Mesenteric fat pad (tissue), 1 donor: ENCODE measurements around the gene VPS13D. TPM values are rescaled to one million over a fixed set of nuclear protein-coding genes. Genes with fewer than 3 reads are reported as not detected.
"Not testable (repeated sequence)": the region's sequence is repeated elsewhere in the genome, so short reads cannot be mapped to it uniquely, and the experiment has no call there.

Experiments used
- DNase-seq: peaks from one replicate; pipeline ENCODE4 v3.0.0-alpha.2; 2020; ENCODE audit warnings: low spot score
- total RNA-seq: library from RNA; stranded (reverse); fragmentation: NEBNext Ultra II Directional; extraction: Animal tissue kit (Norgen Biotek cat#: 25700); gene quantifications from one replicate; pipeline ENCODE4 v1.2.1, GENCODE V29; 2021
- donor health status: DM: yes; HTN: yes; CAD: no.

The VPS13D gene
- total RNA-seq, 1 donor from 2014 or later: 143 TPM

DNA sequence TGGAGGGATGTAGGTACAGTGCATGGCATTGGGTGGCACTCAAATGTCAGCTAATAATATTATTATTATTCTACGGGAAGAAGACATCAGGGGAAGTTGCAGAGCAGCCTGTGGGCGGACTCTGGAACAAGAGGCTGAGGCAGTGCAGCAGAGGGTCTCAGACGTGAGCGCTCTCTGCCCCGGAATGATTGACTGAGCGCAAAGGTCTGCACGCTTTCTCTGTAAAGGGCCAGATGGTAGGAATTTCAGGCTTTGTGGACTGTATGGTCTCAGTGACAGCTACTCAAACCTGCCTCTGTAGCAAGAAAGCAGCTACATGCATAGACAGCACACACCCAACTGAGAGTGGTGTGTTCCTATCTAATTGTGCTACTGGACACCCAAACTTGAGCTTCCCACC lies 29.6 kb upstream of the VPS13D start:
- no peak for DNase-seq

DNA sequence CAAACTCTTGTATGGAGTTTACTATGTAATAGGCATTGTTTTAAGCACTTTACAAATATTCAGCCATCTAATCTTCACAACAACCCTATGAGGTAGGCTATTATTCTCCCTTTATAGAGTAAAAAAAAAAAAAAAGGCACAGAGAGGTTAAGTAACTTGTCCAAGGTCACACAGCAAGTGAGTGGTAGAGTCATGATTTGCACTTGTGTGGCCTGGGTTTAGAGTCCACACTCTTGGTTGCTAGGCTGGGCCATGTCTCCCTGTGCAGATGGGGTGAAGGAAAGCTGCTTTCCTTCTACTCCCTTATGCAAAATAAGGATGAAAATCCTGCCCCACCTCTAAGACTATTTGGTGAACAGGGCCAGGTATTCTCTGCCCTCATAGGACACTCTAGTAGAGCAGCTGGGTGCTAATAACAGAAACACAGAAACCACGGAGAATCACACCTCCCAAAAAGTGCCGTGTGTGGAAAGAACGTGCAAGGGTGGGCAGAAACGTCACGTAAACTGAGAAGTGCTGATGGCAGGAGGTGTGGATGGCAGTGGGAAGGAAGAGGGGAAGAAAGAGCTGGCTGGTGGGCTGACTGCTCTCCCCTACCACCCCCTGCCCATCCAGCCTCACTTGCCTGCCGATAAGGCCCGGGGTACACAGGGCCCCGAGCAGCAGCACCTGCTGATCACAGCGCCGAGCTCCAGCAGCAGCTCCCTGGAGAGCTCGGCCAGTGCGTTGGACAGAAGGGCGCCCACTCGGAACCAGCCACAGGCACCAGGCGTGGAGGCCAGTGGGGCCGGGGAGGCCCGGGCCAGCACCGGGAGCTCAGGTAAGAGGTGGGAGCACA lies 28.3 kb upstream of the VPS13D start:
- no peak for DNase-seq

DNA sequence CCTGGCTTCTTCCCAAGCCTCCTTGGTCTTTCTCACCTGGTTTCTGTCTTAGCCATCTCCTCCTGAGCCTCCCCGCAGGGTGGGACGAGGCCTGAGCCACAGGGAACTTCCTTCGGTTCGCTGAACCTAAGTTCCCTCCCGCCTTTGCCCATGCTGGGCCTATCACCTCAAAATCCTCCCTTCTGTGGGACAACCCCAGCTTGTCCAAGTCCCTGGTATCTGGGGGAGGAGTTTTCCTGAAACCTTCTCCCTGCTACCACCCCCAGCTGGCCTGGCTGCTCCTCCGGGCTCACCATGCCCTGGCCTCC lies 27.7 kb upstream of the VPS13D start:
- DNase-seq: no peak

DNA sequence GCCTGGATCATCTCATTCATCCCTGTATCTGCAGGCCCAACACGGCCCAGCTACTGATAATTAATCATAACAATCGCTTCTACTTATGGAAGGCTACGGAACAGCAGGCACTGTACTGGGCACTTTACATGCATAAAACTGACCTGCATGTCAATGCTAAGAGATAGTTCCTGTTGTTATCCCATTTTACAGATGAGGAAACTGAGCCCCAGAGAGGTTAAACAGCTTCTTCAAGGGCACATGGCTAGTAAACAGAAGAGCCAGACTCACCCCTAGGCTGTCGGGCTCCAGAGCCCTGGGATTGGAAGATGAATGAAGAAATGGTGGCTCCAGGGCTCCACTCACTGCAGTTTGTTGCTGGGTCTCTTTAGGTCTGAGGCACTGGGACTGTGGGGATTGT lies 27.3 kb upstream of the VPS13D start:
- no peak for DNase-seq

DNA sequence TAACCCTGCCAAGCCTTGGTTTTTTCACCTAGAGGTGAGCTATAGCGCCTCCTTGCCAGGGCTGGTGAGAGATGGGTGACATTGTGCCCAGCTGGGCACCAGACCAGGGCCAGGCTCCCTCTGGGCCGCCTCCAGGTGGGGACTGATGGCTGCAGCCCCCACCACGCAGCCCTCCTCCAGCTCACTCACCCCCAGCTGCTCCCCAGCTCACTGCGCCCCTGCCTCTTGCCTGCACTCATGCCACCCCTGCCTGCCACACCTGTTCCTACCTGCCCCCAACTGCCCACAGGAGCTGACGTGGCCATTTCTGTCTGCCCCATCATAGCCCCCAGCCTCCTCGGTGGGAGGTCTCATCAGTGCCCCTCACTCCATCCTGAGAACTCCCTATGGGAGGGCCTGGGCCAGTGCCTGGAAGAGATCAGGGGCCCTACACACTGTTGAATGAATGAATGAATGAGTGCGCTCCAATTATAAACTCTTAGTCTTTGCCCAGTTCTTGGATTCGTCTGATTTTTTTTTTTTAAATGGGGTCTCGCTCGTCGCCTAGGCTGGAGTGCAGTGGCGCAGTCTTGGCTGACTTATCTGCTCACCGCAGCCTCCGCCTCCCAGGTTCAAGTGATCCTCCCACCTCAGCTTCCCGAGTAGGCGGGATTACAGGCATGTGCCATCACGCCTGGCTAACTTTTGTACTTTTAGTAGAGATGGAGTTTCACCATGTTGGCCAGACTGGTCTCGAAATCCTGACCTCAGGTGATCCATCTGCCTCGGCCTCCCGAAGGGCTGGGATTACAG lies 26.4 kb upstream of the VPS13D start:
- DNase-seq: no peak

DNA sequence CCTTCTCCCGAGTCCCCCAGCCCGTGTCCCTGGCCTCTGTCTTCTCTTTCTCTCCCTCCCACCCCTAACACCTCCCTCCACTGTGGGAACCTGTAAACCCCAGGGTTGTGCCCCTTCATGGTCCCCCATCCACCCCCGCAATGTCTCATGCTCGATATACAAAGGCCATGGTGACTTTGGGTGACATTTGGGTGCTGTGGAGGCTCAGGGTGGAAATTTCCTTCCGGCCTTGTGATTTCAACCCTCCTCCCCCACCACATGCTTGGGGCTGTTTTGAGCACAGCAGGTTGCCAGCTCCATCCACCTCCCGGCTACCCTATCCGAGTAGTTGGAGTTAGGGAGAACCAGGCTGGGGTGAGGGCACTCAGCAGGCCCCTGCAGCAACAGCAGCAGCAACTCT lies 25.7 kb upstream of the VPS13D start:
- DNase-seq: no peak

DNA sequence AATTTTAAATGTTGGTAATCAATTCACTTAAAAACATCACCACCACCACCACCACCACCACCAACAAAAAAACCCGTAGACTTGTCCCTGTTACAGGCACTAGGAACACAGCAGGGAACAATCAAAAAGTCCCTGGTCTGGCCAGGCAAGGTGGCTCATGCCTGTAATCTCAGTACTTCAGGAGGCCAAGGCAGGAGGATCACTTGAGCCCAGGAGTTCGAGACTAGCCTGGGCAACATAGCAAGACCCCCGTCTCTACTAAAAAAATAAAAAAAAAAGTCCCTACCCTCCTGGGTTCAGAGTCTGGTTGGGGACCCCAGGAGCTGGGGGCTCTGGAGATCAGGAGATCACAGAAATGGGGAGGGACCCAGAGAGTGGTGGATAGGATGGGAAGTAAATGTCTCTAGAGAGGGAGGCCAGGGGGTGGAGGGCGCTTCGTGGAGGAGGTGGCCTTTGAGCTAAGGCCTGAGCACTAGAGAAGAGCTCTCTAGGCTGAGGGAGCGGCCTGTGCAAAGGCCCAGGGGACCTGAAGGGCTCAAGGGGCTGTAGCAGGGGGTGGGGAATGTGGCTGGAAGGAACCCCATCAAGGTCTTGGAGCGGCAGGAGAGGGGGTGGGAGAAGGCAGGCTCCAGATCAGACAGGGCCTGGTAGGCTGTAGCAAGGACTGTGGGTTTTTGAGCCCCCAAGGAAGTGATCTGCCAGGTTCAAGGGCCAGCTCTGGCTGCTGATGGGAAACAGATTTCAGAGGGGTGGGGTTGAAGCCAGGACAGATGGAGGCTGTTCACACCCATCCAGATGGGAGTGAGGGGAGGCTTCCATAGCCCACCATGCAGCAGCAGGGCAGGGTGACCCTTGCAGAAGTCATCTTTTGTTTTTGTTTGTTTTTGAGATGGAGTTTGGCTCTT lies 24.8 kb upstream of the VPS13D start:
- DNase-seq: no peak

DNA sequence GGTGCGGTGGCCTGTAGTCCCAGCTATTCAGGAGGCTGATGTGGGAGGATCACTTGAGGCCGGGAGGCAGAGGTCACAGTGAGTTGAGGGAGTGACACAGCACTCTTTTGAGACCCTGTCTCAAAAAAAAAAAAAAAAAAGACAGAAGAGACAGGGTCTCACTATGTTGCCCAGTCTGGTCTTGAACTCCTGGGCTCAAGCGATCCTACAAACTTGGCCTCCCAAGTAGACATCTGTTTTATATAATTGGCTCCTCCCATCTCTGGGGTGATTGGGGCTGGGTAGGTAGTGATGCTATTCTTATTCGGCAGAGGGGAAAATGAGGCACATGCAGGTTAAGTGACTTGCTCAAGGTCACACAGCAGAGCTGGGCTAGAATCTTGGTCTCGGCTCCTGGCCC lies 23.6 kb upstream of the VPS13D start:
- DNase-seq: no peak

DNA sequence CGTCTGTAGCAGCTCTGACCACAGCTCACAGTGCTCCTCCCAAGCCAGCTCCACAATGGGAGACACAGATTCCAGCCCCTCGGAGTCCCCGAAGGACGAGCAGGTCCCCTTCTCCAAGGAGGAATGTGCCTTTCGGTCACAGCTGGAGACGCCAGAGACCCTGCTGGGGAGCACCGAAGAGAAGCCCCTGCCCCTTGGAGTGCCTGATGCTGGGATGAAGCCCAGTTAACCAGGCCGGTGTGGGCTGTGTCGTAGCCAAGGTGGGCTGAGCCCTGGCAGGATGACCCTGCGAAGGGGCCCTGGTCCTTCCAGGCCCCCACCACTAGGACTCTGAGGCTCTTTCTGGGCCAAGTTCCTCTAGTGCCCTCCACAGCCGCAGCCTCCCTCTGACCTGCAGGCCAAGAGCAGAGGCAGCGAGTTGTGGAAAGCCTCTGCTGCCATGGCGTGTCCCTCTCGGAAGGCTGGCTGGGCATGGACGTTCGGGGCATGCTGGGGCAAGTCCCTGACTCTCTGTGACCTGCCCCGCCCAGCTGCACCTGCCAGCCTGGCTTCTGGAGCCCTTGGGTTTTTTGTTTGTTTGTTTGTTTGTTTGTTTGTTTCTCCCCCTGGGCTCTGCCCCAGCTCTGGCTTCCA lies 22.9 kb upstream of the VPS13D start:
- no peak for DNase-seq

DNA sequence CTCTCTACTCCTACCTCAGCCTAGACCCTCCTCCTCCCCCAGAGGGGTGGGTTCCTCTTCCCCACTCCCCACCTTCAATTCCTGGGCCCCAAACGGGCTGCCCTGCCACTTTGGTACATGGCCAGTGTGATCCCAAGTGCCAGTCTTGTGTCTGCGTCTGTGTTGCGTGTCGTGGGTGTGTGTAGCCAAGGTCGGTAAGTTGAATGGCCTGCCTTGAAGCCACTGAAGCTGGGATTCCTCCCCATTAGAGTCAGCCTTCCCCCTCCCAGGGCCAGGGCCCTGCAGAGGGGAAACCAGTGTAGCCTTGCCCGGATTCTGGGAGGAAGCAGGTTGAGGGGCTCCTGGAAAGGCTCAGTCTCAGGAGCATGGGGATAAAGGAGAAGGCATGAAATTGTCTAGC lies 21.6 kb upstream of the VPS13D start:
- DNase-seq: no peak

DNA sequence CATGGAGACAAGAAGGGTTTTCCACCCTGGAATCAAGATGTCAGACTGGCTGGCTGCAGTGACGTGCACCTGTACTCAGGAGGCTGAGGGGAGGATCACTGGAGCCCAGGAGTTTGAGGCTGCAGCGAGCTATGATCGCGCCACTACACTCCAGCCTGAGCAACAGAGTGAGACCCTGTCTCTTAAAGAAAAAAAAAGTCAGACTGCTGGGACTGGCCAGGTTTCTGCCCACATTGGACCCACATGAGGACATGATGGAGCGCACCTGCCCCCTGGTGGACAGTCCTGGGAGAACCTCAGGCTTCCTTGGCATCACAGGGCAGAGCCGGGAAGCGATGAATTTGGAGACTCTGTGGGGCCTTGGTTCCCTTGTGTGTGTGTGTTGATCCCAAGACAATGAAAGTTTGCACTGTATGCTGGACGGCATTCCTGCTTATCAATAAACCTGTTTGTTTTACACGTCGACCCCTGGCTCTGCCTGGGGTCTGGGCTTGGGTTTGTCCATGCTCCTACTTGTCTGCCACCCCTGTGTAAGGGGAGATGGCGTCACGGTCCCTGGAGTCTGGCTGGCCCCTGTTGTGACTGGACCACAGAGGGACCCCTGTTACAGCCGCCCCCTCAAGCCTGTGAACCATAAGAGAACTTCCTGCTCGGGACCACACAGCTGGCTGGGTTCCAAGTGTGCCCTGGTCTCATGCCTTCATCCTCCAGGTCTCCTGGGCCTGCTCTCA lies 20.9 kb upstream of the VPS13D start:
- peak; percentile 95 for DNase-seq

DNA sequence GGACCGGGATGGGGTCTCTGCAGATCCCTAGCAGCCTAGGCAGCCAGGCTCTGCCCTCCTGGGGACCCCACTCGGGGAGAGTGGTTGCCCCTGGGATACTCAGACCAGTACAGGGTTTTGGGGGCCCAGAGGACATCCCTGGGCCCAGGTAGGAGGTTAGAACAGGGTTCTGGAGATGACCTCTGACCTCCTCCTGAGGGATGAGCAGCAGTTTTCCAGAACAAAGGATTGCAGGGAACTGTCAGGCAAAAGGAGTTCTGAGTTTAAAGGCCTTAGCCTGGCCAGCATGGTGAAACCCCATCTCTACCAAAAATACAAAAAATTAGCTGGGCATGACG lies 20.4 kb upstream of the VPS13D start:
- DNase-seq: no peak

DNA sequence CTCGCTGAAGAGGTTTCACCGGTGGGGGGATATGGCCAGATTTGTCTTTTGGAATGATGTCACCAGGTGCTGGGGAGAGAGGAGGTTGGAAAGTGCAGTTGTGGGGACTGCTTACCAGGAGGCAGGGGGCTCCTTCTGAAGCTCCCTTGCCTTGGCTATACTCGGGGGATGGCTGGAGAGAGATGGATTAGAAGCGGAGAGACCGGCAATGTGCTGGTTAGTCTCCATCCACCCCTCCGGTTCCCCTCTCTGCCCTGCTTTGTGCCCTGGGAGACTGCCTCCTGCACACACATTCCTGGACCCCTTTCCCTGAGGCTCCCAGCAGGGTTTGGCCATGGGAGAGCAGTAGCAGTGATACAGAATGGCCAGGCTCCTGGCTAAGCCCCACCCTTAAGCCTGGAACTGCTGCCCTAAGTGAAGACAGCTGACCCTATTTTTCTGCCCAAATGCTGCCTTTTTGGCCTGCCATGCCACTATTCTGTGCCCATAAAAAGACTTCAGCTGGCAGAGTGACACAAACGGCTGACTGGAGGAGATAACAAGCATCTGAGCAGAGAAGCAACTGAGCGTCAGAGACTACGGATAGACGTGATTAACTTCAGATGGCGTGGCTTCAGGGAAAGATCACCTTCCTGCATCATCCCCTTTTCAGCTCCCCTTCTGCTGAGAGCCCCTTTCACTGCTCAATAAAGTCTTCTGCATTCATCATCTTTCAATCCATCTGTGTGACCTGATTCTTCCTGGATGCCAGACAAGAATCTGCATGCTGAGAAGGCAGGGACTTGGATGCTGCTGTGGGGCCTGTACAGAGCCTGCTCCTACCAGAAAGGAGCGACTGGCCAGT lies 14.5 kb upstream of the VPS13D start:
- DNase-seq: no peak

DNA sequence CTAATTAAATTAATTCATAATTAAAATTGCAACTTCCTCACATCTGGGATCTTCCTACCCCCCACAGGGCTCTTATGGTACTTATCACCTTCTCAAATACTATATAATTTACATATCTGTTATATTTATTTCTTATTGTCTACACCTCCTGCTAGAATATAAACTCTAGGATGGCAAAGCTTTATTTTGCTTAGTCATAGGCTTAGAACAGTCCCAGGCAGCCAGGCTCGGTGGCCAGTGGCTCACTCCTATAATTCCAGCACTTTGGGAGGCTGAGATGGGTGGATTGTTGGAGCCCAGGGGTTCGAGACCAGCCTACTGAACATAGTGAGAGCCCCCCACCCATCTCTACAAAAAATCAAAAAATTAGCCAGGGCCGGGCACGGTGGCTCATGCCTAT lies 10.0 kb upstream of the VPS13D start:
- no peak for DNase-seq

DNA sequence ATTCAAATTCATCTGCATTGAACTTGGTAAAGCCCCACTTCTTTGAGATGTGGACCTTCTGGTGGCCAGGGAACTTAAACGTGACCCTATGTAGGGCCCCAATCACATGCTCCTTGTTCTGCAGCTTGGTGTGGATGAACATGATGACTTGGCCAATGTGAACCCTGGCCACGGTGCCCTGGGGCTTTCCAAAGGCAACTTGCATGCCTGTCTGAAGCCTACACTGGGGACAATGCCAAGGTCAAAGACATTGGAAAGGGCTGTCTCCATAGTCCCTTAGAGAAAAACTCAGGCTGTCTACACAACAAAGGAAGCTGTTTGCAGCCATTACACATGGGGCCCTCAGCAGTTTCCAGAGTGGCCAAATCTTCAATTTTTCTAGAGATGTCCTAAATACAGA lies 8.9 kb upstream of the VPS13D start:
- no peak for DNase-seq

DNA sequence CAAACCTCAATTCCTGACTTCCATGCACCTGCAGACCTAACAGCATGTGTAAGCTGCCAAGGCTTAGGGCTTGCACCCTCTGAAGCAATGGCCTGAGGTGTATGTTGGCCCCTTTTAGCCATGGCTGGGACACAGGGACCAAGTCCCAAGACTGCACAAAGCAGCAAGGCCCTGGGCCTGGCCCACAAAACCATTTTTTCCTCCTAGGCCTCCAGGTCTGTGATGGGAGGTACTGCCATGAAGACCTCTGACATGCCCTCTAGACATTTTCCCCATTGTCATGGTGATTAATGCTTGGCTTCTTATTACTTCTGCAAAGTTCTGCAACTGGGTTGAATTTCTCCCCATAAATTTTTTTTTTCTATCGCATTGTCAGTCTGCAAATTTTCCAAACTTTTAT lies 7.1 kb upstream of the VPS13D start:
- not testable (repeated sequence) for DNase-seq

DNA sequence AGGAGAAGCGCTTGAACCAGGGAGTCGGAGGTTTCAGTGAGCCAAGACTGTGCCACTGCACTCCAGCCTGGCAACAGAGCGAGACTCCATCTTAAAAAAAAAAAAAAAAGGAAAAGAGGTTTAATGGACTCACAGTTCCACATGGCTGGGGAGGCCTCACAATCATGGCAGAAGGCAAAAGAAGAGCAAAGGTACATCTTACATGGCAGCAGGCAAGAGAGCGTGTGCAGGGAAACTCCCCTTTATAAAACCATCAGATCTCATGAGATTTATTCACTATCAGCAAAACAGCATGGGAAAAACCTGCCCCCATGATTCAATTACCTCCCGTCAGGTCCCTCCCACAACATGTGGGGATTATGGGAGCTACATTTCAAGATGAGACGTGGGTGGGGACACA lies 5.7 kb upstream of the VPS13D start:
- not testable (repeated sequence) for DNase-seq

DNA sequence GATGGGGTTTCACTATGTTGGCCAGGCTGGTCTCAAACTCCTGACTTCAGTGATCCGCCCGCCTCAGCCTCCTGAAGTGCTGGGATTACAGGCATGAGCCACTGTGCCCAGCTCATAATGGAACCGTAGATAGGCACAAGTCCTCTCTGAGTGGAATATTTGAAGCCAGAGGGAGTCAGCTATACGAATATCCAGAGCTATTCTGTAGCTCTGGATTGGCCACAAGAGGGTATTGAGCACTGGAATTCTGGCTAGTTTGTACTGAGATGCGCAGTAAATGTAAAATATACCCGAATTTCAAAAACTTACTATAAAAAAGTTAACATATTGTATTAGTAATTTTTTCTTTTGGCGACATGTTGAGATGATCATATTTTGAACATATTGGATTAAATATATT lies 851 bp upstream of the VPS13D start:
- no peak for DNase-seq

DNA sequence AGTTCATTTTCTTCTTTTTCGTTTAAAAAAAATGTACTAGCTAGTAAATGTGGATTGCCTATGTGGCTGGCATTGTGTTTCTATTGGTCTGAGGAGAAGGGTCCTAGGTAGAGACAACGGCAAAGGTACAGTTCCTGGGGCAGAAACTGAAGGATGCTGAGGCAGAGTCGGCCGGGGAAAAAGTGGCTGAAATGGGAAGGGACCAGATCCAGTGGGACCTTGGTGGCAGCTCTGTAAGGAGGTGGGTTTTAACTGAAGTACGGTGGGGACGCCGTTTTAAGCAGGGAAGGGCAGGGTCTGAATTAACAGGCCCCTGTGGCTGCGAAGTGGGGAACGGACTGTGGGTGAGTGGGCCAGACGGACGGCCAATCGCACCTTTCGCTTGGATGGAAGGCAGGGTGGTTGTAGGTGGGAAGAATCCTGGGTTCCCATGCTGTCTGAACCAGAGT lies 420 bp upstream of the VPS13D start:
- DNase-seq: no peak
